Measurements from ENCODE around the gene SYTL1.

SYTL1 gene

GRCh38 chr1:27321813-27322568 lies 19.8 kb upstream of the SYTL1 start, which contains the start of gene TMEM222:
Gene TMEM222 (plus strand): TSS chr1:27322163. CDS start chr1:27322198, 35 bp downstream.
- DNase-seq, result peak; percentile 98

- DNase-seq, result no peak
Measured at GRCh38 chr1:27322569-27323240, 19.1 kb upstream of the SYTL1 start.

- no peak for DNase-seq
Measured at GRCh38 chr1:27325286-27325685, 16.5 kb upstream of the SYTL1 start.

GRCh38 chr1:27327964-27328363 lies 13.9 kb upstream of the SYTL1 start:
- no peak for DNase-seq

GRCh38 chr1:27330786-27331185 lies 11.0 kb upstream of the SYTL1 start:
- no peak for DNase-seq

GRCh38 chr1:27331426-27331825 lies 10.4 kb upstream of the SYTL1 start:
- no peak for DNase-seq

GRCh38 chr1:27331922-27332321 lies 9.9 kb upstream of the SYTL1 start:
- no peak for DNase-seq

GRCh38 chr1:27332536-27333281 lies 9.1 kb upstream of the SYTL1 start:
- DNase-seq, result no peak

GRCh38 chr1:27333717-27334279 lies 8.0 kb upstream of the SYTL1 start:
- DNase-seq, result no peak

GRCh38 chr1:27335506-27336422 lies 6.1 kb upstream of the SYTL1 start:
- DNase-seq, result no peak

GRCh38 chr1:27336756-27337155 lies 5.1 kb upstream of the SYTL1 start:
- DNase-seq, result no peak

- DNase-seq, result no peak
Measured at GRCh38 chr1:27338751-27339150, 3.1 kb upstream of the SYTL1 start.

GRCh38 chr1:27339213-27339612 lies 2.6 kb upstream of the SYTL1 start:
- DNase-seq, result no peak

GRCh38 chr1:27342391-27342777 lies 562 bp downstream of the SYTL1 start:
- no peak for DNase-seq

GRCh38 chr1:27342778-27343638 lies 1.2 kb downstream of the SYTL1 start:
- DNase-seq, result peak; percentile 48

GRCh38 chr1:27343639-27344025 lies 1.8 kb downstream of the SYTL1 start:
- DNase-seq, result no peak

- DNase-seq, result peak; percentile 15
Measured at GRCh38 chr1:27345272-27345671, 3.5 kb downstream of the SYTL1 start.

- no peak for DNase-seq
Measured at GRCh38 chr1:27346357-27346756, 4.5 kb downstream of the SYTL1 start.

- peak; percentile 13 for DNase-seq
Measured at GRCh38 chr1:27346991-27347624, 5.3 kb downstream of the SYTL1 start.
